GM21528 (cell line): ENCODE results near the gene CYSLTR2.

Experiments used
- ATAC-seq: cut with Tn5 transposase; IDR thresholded peaks from one replicate; pipeline ENCODE4 v1.9.1; 2021; ENCODE audit warnings: mild to moderate bottlenecking, moderate library complexity; ENCODE audit not compliant: unreplicated experiment, low FRiP score

CYSLTR2 gene

GRCh38 chr13:48653472-48653939 lies at the start of gene CYSLTR2:
Gene CYSLTR2 (plus strand): TSS chr13:48653929. CDS start chr13:48706818, 52,889 bp downstream.
- no peak for ATAC-seq

- ATAC-seq, result no peak
Observed at GRCh38 chr13:48615049-48615448, 38.7 kb upstream of the CYSLTR2 start.

- no peak for ATAC-seq
Observed at GRCh38 chr13:48618937-48619336, 34.8 kb upstream of the CYSLTR2 start.

GRCh38 chr13:48621056-48621455 lies 32.7 kb upstream of the CYSLTR2 start:
- ATAC-seq, result no peak

GRCh38 chr13:48624016-48624415 lies 29.7 kb upstream of the CYSLTR2 start:
- ATAC-seq, result no peak

GRCh38 chr13:48624858-48625257 lies 28.9 kb upstream of the CYSLTR2 start:
- no peak for ATAC-seq

GRCh38 chr13:48625413-48626076 lies 28.2 kb upstream of the CYSLTR2 start:
- ATAC-seq, result no peak

GRCh38 chr13:48626077-48626449 lies 27.7 kb upstream of the CYSLTR2 start:
- no peak for ATAC-seq

- no peak for ATAC-seq
Observed at GRCh38 chr13:48626726-48627451, 26.8 kb upstream of the CYSLTR2 start.

GRCh38 chr13:48629277-48629676 lies 24.5 kb upstream of the CYSLTR2 start:
- ATAC-seq, result no peak

- ATAC-seq, result no peak
Observed at GRCh38 chr13:48630291-48630690, 23.4 kb upstream of the CYSLTR2 start.

- ATAC-seq, result no peak
Observed at GRCh38 chr13:48630773-48631172, 23.0 kb upstream of the CYSLTR2 start.

- ATAC-seq, result no peak
Observed at GRCh38 chr13:48631441-48631840, 22.3 kb upstream of the CYSLTR2 start.

- ATAC-seq, result no peak
Observed at GRCh38 chr13:48633700-48634099, 20.0 kb upstream of the CYSLTR2 start.

GRCh38 chr13:48634636-48635035 lies 19.1 kb upstream of the CYSLTR2 start:
- ATAC-seq, result no peak

GRCh38 chr13:48635478-48635877 lies 18.3 kb upstream of the CYSLTR2 start:
- ATAC-seq, result no peak

GRCh38 chr13:48636550-48636949 lies 17.2 kb upstream of the CYSLTR2 start:
- no peak for ATAC-seq

GRCh38 chr13:48637601-48638000 lies 16.1 kb upstream of the CYSLTR2 start:
- no peak for ATAC-seq

GRCh38 chr13:48640767-48641166 lies 13.0 kb upstream of the CYSLTR2 start:
- ATAC-seq, result no peak

GRCh38 chr13:48641404-48641803 lies 12.3 kb upstream of the CYSLTR2 start:
- ATAC-seq, result no peak

- no peak for ATAC-seq
Observed at GRCh38 chr13:48642061-48642460, 11.7 kb upstream of the CYSLTR2 start.

GRCh38 chr13:48643159-48643558 lies 10.6 kb upstream of the CYSLTR2 start:
- no peak for ATAC-seq
